Upper lobe of left lung (tissue), 4 donors: Measurements from ENCODE around the gene SIDT2.

Source experiments
- EP300 ChIP-seq, 4 donors: sonication (generic); formaldehyde crosslinking; IDR thresholded peaks; one replicate each; pipeline ENCODE4 v1.5.1; 2017; ENCODE audit warnings: antibody characterized with exemption in 4 of 4, control low read depth in 2 of 4
- POLR2A ChIP-seq, 4 donors: fragments of 450-650 bp; IDR thresholded peaks; one replicate each; pipeline ENCODE4 v1.5.1; 2016 to 2017; ENCODE audit warnings: antibody characterized with exemption in 4 of 4, mild to moderate bottlenecking in 2 of 4
- TF ChIP-seq, protein P1 (sequence below), 6 experiments: fragments of 450-650 bp in 4 of 6; fragments of 200-600 bp in 2 of 6; sonication (generic) in 2 of 6; IDR thresholded peaks; one replicate each; pipeline ENCODE4 v1.5.1; 2016 to 2019; ENCODE audit warnings: antibody characterized with exemption in 6 of 6

DNA sequence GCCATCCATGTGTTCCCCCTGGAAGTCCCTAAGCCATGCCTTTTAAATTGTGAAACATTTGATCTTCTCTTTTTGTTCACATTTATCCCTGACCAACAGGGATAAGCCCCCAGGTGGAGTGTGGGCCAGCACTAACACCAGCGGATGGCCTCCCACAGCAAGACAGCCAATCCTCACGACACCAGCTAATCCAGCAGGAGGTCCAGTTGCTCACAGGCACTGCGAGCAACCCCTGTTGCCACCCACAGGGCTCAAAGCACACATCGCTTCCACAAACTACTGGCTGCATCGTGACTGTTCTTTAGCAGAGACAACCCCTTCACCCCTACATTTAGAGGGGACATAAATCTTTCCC, 51.4 kb downstream of the SIDT2 start:
- TF ChIP-seq EP300 (IDR thresholded peaks at IDR 0.05) (no peak), POLR2A (IDR thresholded peaks at IDR 0.05) (no peak)
- TF ChIP-seq, protein P1, sequence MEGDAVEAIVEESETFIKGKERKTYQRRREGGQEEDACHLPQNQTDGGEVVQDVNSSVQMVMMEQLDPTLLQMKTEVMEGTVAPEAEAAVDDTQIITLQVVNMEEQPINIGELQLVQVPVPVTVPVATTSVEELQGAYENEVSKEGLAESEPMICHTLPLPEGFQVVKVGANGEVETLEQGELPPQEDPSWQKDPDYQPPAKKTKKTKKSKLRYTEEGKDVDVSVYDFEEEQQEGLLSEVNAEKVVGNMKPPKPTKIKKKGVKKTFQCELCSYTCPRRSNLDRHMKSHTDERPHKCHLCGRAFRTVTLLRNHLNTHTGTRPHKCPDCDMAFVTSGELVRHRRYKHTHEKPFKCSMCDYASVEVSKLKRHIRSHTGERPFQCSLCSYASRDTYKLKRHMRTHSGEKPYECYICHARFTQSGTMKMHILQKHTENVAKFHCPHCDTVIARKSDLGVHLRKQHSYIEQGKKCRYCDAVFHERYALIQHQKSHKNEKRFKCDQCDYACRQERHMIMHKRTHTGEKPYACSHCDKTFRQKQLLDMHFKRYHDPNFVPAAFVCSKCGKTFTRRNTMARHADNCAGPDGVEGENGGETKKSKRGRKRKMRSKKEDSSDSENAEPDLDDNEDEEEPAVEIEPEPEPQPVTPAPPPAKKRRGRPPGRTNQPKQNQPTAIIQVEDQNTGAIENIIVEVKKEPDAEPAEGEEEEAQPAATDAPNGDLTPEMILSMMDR (IDR thresholded peaks at IDR 0.05) = no peak
